ENCODE results near the gene GPR146.
A peak's percentile ranks its signal among the peaks of the same experiment; 100 is the strongest.

GPR146 gene

DNA sequence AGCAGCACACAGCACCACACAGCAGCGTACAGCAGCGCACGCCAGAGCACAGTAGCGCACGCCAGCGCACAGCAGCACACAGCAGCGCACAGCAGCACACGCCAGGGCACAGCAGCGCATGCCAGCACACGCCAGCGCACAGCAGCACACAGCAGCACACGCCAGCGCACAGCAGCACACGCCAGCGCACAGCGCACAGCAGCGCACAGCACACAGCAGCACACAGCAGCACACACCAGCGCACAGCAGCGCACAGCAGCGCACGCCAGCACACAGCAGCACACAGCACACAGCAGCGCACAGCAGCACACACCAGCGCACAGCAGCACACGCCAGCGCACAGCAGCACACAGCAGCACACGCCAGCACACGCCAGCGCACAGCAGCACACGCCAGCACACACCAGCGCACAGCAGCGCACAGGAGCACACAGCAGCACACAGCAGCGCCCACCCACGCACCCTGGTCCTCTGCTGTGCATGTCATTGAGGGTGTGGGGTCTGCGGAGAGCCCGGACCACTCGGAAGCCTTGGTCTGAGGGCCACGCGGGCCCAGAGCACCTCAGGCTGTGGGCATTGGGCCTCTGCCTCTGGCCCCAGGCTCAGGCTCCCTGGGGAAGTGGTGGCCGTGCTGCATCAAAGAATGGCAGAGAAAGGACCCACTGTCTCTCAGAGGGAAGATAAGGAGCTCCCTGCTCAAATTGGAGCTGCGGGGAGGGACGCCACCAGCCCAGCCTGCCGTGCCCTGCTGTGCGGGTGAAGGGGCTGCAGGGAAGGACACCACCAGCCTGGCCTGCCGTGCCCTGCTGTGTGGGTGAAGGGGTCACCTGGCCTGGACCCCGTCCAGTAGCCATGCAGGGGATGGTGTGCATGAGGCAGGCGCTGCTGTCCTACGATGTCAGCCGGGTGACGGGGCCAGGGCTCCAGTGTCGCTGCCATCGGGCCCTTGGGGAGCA lies 27.5 kb upstream of the GPR146 start:
- Histone ChIP-seq H3K79me1 (replicated peaks; ENCODE audit: low read length, poor library complexity, severe bottlenecking) (peaks cover 68% of the 10 kb centered on the region), H3K9me3 (ENCODE audit: control insufficient read depth, low read length) (no peaks in the 10 kb centered on the region), H3K4ac (ENCODE audit: low read depth in 1 of 2, low read length in 2 of 2) (no peak overlapping the region), H2BK15ac (ENCODE audit: low read depth, poor library complexity, severe bottlenecking) (no peak overlapping the region), H3K18ac (ENCODE audit: low read depth in 1 of 2, low read length in 2 of 2) (peak overlapping the region in 1 of 2 experiments; percentile 75), H3K4me2 (ENCODE audit: low read length, poor library complexity, severe bottlenecking) (no peak overlapping the region), H2BK120ac (ENCODE audit: low read depth, low read length) (no peak overlapping the region), H4K91ac (ENCODE audit: low read length) (peak overlapping the region; percentile 83), H2AFZ (ENCODE audit: low read depth, low read length) (no peak overlapping the region), H2BK5ac (ENCODE audit: low read depth, low read length, poor library complexity, severe bottlenecking) (no peak overlapping the region), H3K36me3 (ENCODE audit: control insufficient read depth in 1 of 2, insufficient read depth in 2 of 2, low read depth in 1 of 2, low read length in 2 of 2) (peaks cover 14 to 70% of the 10 kb centered on the region in 2 experiments), H3K4me1 (ENCODE audit: control insufficient read depth, insufficient read depth, low read depth, low read length) (peaks cover 28% of the 10 kb centered on the region), H2AK5ac (ENCODE audit: low read length, severe bottlenecking) (no peak overlapping the region), H2BK12ac (ENCODE audit: low read length in 2 of 2) (peak overlapping the region; percentile 42 to 61), H3K27me3 (ENCODE audit: control insufficient read depth in 1 of 2, insufficient read depth in 1 of 2, low read length in 2 of 2) (no peaks in the 10 kb centered on the region), H3K4me3 (ENCODE audit: insufficient read depth in 1 of 2, low read depth in 1 of 2, low read length in 2 of 2) (no peak overlapping the region), H4K8ac (ENCODE audit: low read length) (peak overlapping the region; percentile 4), H3K9ac (ENCODE audit: low read length) (no peak overlapping the region), H3K14ac (ENCODE audit: low read length in 2 of 2) (peak overlapping the region in 1 of 2 experiments; percentile 99), H3K27ac (ENCODE audit: low read length, poor library complexity, severe bottlenecking) (no peak overlapping the region), H3K23ac (ENCODE audit: low read length in 2 of 2) (no peak overlapping the region)
- 95% methylated on average over 47 of the region's 51 CpGs for WGBS
- DNase-seq: no peak

DNA sequence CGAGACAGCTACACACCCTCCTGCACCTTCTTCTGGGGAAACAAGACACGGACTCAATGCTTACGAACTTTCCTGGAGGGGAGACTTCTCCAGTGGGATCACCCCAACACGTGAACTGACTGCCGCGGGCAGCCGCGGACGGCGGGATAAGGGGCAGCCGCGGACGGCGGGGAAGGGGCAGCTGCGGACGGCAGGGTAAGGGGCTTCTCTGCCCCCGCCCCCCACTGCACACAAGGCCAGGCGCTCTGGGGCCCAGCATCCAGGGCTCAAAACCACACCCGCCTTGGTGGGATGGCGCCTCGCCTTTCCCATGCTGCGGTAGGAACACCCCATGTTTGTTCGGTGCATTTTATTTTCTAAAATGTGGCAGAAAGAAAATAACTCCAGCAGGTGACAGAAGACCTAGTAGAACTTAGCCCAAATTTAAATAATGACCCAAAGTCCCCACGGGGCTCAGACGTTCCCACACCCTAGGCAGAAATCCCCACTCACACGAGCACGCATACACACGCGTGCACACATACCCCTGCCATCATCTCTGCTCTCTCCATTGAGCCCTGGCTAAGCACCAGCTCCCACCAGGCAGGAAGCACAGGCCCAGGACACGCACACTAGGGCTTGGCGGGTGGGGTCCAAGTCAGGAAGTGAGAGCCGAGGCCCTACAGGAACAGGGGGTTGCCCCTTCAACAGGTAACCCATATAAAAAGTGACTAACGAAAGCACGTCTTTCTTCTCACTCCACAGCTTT lies 26.6 kb upstream of the GPR146 start:
- Histone ChIP-seq H3K4me2 (ENCODE audit: low read length, poor library complexity, severe bottlenecking) (no peak overlapping the region), H3K27me3 (ENCODE audit: control insufficient read depth in 1 of 2, insufficient read depth in 1 of 2, low read length in 2 of 2) (no peaks in the 10 kb centered on the region), H4K91ac (ENCODE audit: low read length) (no peak overlapping the region), H2AK5ac (ENCODE audit: low read length, severe bottlenecking) (no peak overlapping the region), H3K4ac (ENCODE audit: low read depth in 1 of 2, low read length in 2 of 2) (no peak overlapping the region), H3K9ac (ENCODE audit: low read length) (no peak overlapping the region), H3K79me1 (replicated peaks; ENCODE audit: low read length, poor library complexity, severe bottlenecking) (peaks cover 66% of the 10 kb centered on the region), H3K14ac (ENCODE audit: low read length in 2 of 2) (peak overlapping the region in 1 of 2 experiments; percentile 61), H3K23ac (ENCODE audit: low read length in 2 of 2) (no peak overlapping the region), H3K36me3 (ENCODE audit: control insufficient read depth in 1 of 2, insufficient read depth in 2 of 2, low read depth in 1 of 2, low read length in 2 of 2) (peaks cover 14 to 65% of the 10 kb centered on the region in 2 experiments), H2AFZ (ENCODE audit: low read depth, low read length) (no peak overlapping the region), H2BK5ac (ENCODE audit: low read depth, low read length, poor library complexity, severe bottlenecking) (no peak overlapping the region), H2BK120ac (ENCODE audit: low read depth, low read length) (no peak overlapping the region), H3K4me1 (ENCODE audit: control insufficient read depth, insufficient read depth, low read depth, low read length) (peaks cover 28% of the 10 kb centered on the region), H2BK12ac (ENCODE audit: low read length in 2 of 2) (no peak overlapping the region), H3K9me3 (ENCODE audit: control insufficient read depth, low read length) (no peaks in the 10 kb centered on the region), H2BK15ac (ENCODE audit: low read depth, poor library complexity, severe bottlenecking) (no peak overlapping the region), H3K4me3 (ENCODE audit: insufficient read depth in 1 of 2, low read depth in 1 of 2, low read length in 2 of 2) (peak overlapping the region in 1 of 2 experiments; percentile 8), H3K27ac (ENCODE audit: low read length, poor library complexity, severe bottlenecking) (no peak overlapping the region), H3K18ac (ENCODE audit: low read depth in 1 of 2, low read length in 2 of 2) (no peak overlapping the region), H4K8ac (ENCODE audit: low read length) (no peak overlapping the region)
- DNase-seq: no peak
- WGBS: 98% methylated on average over 31 of the region's 34 CpGs

DNA sequence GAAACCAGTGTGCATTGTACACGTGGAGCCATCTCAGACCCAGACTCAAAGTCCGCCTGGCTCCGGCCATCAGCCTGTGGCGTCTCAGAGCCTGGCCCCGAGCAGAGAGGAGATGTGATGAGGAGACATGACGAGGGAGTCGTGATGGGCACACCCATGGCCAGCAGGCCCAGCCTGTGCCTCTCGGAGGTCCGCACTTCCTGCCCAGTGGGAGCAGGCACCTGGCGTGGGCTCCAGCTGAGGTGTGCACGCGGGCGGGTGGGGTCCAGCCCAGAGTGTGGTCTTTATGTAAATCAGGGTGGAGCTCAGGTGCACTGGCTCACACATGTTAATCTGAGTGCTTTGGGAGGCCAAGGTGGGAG lies 26.0 kb upstream of the GPR146 start:
- Histone ChIP-seq H3K27me3 (ENCODE audit: control insufficient read depth in 1 of 2, insufficient read depth in 1 of 2, low read length in 2 of 2) (no peaks in the 10 kb centered on the region), H3K79me1 (replicated peaks; ENCODE audit: low read length, poor library complexity, severe bottlenecking) (peaks cover 69% of the 10 kb centered on the region)
- 98% methylated on average over 13 of the region's 13 CpGs for WGBS

DNA sequence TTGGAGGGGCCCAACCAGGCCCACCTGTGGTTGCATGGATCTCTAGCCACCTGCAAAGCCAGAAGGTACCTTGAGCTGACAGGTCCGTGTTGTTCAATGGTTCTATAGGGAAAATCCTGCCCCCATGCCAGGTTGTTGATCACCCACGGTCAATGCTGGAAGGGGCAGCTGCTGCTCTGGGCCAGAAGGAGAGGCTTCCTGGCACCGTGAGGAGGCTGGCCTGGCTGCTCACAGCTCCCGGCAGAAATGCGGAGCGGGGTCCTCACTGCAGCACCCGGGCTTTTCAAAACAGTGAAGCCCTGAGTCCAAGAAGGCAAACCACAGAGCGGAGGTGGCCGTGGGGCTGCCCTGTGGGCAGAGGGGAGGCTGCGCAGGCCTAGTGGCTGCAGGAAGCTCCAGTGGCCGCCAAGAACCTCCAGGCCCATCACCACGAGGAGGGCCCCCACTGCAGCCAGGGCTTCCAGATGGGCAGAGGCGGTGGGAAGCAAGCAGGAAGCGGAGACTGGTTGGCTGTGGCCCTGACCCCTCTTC lies 25.0 kb upstream of the GPR146 start:
- Histone ChIP-seq H3K23ac (ENCODE audit: low read length in 2 of 2) (no peak overlapping the region), H2AK5ac (ENCODE audit: low read length, severe bottlenecking) (no peak overlapping the region), H2BK5ac (ENCODE audit: low read depth, low read length, poor library complexity, severe bottlenecking) (no peak overlapping the region), H2AFZ (ENCODE audit: low read depth, low read length) (no peak overlapping the region), H3K4me3 (ENCODE audit: insufficient read depth in 1 of 2, low read depth in 1 of 2, low read length in 2 of 2) (no peak overlapping the region), H2BK15ac (ENCODE audit: low read depth, poor library complexity, severe bottlenecking) (no peak overlapping the region), H3K9ac (ENCODE audit: low read length) (no peak overlapping the region), H3K27me3 (ENCODE audit: control insufficient read depth in 1 of 2, insufficient read depth in 1 of 2, low read length in 2 of 2) (no peaks in the 10 kb centered on the region), H3K4me2 (ENCODE audit: low read length, poor library complexity, severe bottlenecking) (no peak overlapping the region), H3K4me1 (ENCODE audit: control insufficient read depth, insufficient read depth, low read depth, low read length) (peaks cover 29% of the 10 kb centered on the region), H4K8ac (ENCODE audit: low read length) (no peak overlapping the region), H2BK120ac (ENCODE audit: low read depth, low read length) (no peak overlapping the region), H3K9me3 (ENCODE audit: control insufficient read depth, low read length) (no peaks in the 10 kb centered on the region), H3K27ac (ENCODE audit: low read length, poor library complexity, severe bottlenecking) (no peak overlapping the region), H4K91ac (ENCODE audit: low read length) (no peak overlapping the region), H2BK12ac (ENCODE audit: low read length in 2 of 2) (no peak overlapping the region), H3K4ac (ENCODE audit: low read depth in 1 of 2, low read length in 2 of 2) (no peak overlapping the region), H3K18ac (ENCODE audit: low read depth in 1 of 2, low read length in 2 of 2) (no peak overlapping the region), H3K79me1 (replicated peaks; ENCODE audit: low read length, poor library complexity, severe bottlenecking) (peaks cover 72% of the 10 kb centered on the region), H3K36me3 (ENCODE audit: control insufficient read depth in 1 of 2, insufficient read depth in 2 of 2, low read depth in 1 of 2, low read length in 2 of 2) (peaks cover 14 to 73% of the 10 kb centered on the region in 2 experiments), H3K14ac (ENCODE audit: low read length in 2 of 2) (no peak overlapping the region)
- 90% methylated on average over 14 of the region's 14 CpGs for WGBS
- DNase-seq: no peak

More for the DNA sequence above, 26.0 kb upstream of the GPR146 start:
- Histone ChIP-seq H4K8ac (ENCODE audit: low read length) (no peak overlapping the region), H3K23ac (ENCODE audit: low read length in 2 of 2) (no peak overlapping the region), H3K18ac (ENCODE audit: low read depth in 1 of 2, low read length in 2 of 2) (no peak overlapping the region), H3K9me3 (ENCODE audit: control insufficient read depth, low read length) (no peaks in the 10 kb centered on the region), H2BK120ac (ENCODE audit: low read depth, low read length) (no peak overlapping the region), H3K4me2 (ENCODE audit: low read length, poor library complexity, severe bottlenecking) (no peak overlapping the region), H2BK12ac (ENCODE audit: low read length in 2 of 2) (no peak overlapping the region), H3K9ac (ENCODE audit: low read length) (no peak overlapping the region), H2AFZ (ENCODE audit: low read depth, low read length) (no peak overlapping the region), H2BK5ac (ENCODE audit: low read depth, low read length, poor library complexity, severe bottlenecking) (no peak overlapping the region), H3K14ac (ENCODE audit: low read length in 2 of 2) (no peak overlapping the region), H2AK5ac (ENCODE audit: low read length, severe bottlenecking) (no peak overlapping the region), H3K27ac (ENCODE audit: low read length, poor library complexity, severe bottlenecking) (no peak overlapping the region), H3K4me1 (ENCODE audit: control insufficient read depth, insufficient read depth, low read depth, low read length) (peaks cover 29% of the 10 kb centered on the region), H2BK15ac (ENCODE audit: low read depth, poor library complexity, severe bottlenecking) (no peak overlapping the region), H3K4me3 (ENCODE audit: insufficient read depth in 1 of 2, low read depth in 1 of 2, low read length in 2 of 2) (no peak overlapping the region), H3K36me3 (ENCODE audit: control insufficient read depth in 1 of 2, insufficient read depth in 2 of 2, low read depth in 1 of 2, low read length in 2 of 2) (peaks cover 14 to 67% of the 10 kb centered on the region in 2 experiments), H4K91ac (ENCODE audit: low read length) (no peak overlapping the region), H3K4ac (ENCODE audit: low read depth in 1 of 2, low read length in 2 of 2) (no peak overlapping the region)
- DNase-seq: no peak
